ENCODE data around the gene PPA2.

The PPA2 gene

GRCh38 chr4:105458001-105458400, 15.9 kb downstream of the PPA2 start:
- Histone ChIP-seq H3K27ac (no peak overlapping the region), H3K9me3 (no peaks in the 10 kb centered on the region), H3K4me3 (ENCODE audit: low read depth in 1 of 2, low read length in 1 of 2) (no peak overlapping the region), H3K4me1 (ENCODE audit: control insufficient read depth in 1 of 2, insufficient read depth in 1 of 2, low read depth in 1 of 2, low read length in 1 of 2) (peaks cover 15 to 31% of the 10 kb centered on the region in 2 experiments), H3K27me3 (no peaks in the 10 kb centered on the region), H3K36me3 (no peaks in the 10 kb centered on the region)
- TF ChIP-seq CTCF (IDR thresholded peaks at IDR 0.05), result no peak

- Histone ChIP-seq H3K36me3 (peaks cover 8% of the 10 kb centered on the region), H3K4me3 (ENCODE audit: low read depth in 1 of 2, low read length in 1 of 2) (no peak overlapping the region)
These were observed 17.9 kb downstream of the PPA2 start for GRCh38 chr4:105455998-105456397.

GRCh38 chr4:105455182-105455581, 18.7 kb downstream of the PPA2 start:
- no peaks in the 10 kb centered on the region for H3K27me3 ChIP-seq
- peaks cover 9% of the 10 kb centered on the region for H3K36me3 ChIP-seq
- no peak for TF ChIP-seq CTCF (IDR thresholded peaks at IDR 0.05)
- H3K4me1 ChIP-seq (ENCODE audit: control insufficient read depth in 1 of 2, insufficient read depth in 1 of 2, low read depth in 1 of 2, low read length in 1 of 2), result peaks cover 0 to 5% of the 10 kb centered on the region in 2 experiments
- H3K27ac ChIP-seq, result no peak overlapping the region
- no peak overlapping the region for H3K4me3 ChIP-seq (ENCODE audit: low read depth in 1 of 2, low read length in 1 of 2)
- H3K9me3 ChIP-seq, result no peaks in the 10 kb centered on the region

More at GRCh38 chr4:105455998-105456397, 17.9 kb downstream of the PPA2 start:
- Histone ChIP-seq H3K27me3 (no peaks in the 10 kb centered on the region), H3K9me3 (no peaks in the 10 kb centered on the region), H3K4me1 (ENCODE audit: control insufficient read depth in 1 of 2, insufficient read depth in 1 of 2, low read depth in 1 of 2, low read length in 1 of 2) (peaks cover 1 to 14% of the 10 kb centered on the region in 2 experiments), H3K27ac (no peak overlapping the region)
- no peak for TF ChIP-seq CTCF (IDR thresholded peaks at IDR 0.05)

- no peak overlapping the region for H3K27ac ChIP-seq
- H3K27me3 ChIP-seq, result no peaks in the 10 kb centered on the region
- peaks cover 0 to 3% of the 10 kb centered on the region in 2 experiments for H3K4me1 ChIP-seq (ENCODE audit: control insufficient read depth in 1 of 2, insufficient read depth in 1 of 2, low read depth in 1 of 2, low read length in 1 of 2)
- peaks cover 9% of the 10 kb centered on the region for H3K36me3 ChIP-seq
- TF ChIP-seq CTCF (IDR thresholded peaks at IDR 0.05), result no peak
- H3K9me3 ChIP-seq, result no peaks in the 10 kb centered on the region
- H3K4me3 ChIP-seq (ENCODE audit: low read depth in 1 of 2, low read length in 1 of 2), result no peak overlapping the region
These were observed 20.2 kb downstream of the PPA2 start for GRCh38 chr4:105453550-105454205.

- H3K9me3 ChIP-seq, result no peaks in the 10 kb centered on the region
- peaks cover 0 to 3% of the 10 kb centered on the region in 2 experiments for H3K4me1 ChIP-seq (ENCODE audit: control insufficient read depth in 1 of 2, insufficient read depth in 1 of 2, low read depth in 1 of 2, low read length in 1 of 2)
- no peak for TF ChIP-seq CTCF (IDR thresholded peaks at IDR 0.05)
- no peak overlapping the region for H3K4me3 ChIP-seq (ENCODE audit: low read depth in 1 of 2, low read length in 1 of 2)
- no peak overlapping the region for H3K27ac ChIP-seq
- peaks cover 13% of the 10 kb centered on the region for H3K36me3 ChIP-seq
- H3K27me3 ChIP-seq, result no peaks in the 10 kb centered on the region
These were observed 22.5 kb downstream of the PPA2 start for GRCh38 chr4:105451346-105451745.

Data from neutrophil (primary cell).